ENCODE results near the gene CES5A.

CES5A gene

GRCh38 chr16:55815320-55815719 lies 59.9 kb downstream of the CES5A start:
- TF ChIP-seq POLR2AphosphoS5 (IDR thresholded peaks at IDR 0.05; ENCODE audit: low read depth, low read length) (no peak), TAF1 (IDR thresholded peaks at IDR 0.05; ENCODE audit: borderline replicate concordance, insufficient read depth, low read length) (no peak), FOXP2 (optimal IDR thresholded peaks at IDR 0.05; ENCODE audit: borderline replicate concordance, extremely low read depth, extremely low read length, insufficient read depth) (no peak), SIN3A (IDR thresholded peaks at IDR 0.05; ENCODE audit: borderline replicate concordance, insufficient read depth, low read length) (no peak)
- TF ChIP-seq, protein P1, sequence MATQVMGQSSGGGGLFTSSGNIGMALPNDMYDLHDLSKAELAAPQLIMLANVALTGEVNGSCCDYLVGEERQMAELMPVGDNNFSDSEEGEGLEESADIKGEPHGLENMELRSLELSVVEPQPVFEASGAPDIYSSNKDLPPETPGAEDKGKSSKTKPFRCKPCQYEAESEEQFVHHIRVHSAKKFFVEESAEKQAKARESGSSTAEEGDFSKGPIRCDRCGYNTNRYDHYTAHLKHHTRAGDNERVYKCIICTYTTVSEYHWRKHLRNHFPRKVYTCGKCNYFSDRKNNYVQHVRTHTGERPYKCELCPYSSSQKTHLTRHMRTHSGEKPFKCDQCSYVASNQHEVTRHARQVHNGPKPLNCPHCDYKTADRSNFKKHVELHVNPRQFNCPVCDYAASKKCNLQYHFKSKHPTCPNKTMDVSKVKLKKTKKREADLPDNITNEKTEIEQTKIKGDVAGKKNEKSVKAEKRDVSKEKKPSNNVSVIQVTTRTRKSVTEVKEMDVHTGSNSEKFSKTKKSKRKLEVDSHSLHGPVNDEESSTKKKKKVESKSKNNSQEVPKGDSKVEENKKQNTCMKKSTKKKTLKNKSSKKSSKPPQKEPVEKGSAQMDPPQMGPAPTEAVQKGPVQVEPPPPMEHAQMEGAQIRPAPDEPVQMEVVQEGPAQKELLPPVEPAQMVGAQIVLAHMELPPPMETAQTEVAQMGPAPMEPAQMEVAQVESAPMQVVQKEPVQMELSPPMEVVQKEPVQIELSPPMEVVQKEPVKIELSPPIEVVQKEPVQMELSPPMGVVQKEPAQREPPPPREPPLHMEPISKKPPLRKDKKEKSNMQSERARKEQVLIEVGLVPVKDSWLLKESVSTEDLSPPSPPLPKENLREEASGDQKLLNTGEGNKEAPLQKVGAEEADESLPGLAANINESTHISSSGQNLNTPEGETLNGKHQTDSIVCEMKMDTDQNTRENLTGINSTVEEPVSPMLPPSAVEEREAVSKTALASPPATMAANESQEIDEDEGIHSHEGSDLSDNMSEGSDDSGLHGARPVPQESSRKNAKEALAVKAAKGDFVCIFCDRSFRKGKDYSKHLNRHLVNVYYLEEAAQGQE (IDR thresholded peaks at IDR 0.05; ENCODE audit: insufficient read depth in 1 of 2, low read depth in 2 of 2, low read length in 2 of 2), result no peak

DNA sequence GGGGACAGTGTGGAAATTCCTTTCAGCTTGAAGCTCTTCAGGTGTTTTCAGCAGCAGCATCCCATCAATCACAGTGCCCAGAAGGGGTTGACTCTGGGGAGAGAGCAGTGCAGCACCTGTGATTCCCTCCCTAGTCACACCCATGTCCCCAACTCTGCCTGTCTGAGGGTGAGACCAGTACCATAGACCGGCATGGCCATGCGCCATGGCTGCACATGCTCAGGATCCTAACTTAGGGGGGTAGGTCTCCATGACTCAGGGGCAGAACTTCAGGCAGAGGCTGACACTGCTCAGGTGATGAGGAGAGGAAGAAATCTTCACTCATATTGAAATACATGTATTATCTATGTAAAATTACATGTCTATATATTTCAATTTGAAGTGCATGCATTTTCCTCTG lies 62.2 kb downstream of the CES5A start:
- no peak for TF ChIP-seq TAF1 (IDR thresholded peaks at IDR 0.05; ENCODE audit: borderline replicate concordance, insufficient read depth, low read length)
- no peak for TF ChIP-seq POLR2AphosphoS5 (IDR thresholded peaks at IDR 0.05; ENCODE audit: low read depth, low read length)

DNA sequence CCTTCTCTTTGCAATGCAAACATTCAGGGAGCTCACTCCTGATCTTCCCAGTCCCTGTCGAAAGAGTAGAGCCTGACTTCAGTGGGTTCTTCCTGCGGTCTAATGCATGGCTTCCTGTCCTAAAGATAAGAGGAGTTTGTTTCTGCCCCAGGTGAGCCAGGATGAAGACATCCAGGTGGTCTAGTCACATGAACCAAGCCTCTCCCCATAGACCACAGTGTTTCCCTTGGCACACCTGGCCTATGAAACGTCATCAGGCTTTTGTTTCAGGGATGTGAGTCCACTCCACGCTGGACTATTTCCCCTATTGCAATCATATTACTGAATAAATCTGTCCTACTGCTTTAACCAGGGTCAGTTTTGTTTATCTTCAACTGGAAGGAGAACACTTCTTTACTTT lies 63.4 kb downstream of the CES5A start:
- TF ChIP-seq POLR2AphosphoS5 (IDR thresholded peaks at IDR 0.05; ENCODE audit: low read depth, low read length) (no peak), FOXP2 (optimal IDR thresholded peaks at IDR 0.05; ENCODE audit: borderline replicate concordance, extremely low read depth, extremely low read length, insufficient read depth) (no peak), TAF1 (IDR thresholded peaks at IDR 0.05; ENCODE audit: borderline replicate concordance, insufficient read depth, low read length) (no peak), SIN3A (IDR thresholded peaks at IDR 0.05; ENCODE audit: borderline replicate concordance, insufficient read depth, low read length) (no peak)
- TF ChIP-seq, protein P1 (IDR thresholded peaks at IDR 0.05; ENCODE audit: insufficient read depth in 1 of 2, low read depth in 2 of 2, low read length in 2 of 2), result no peak

GRCh38 chr16:55810451-55810961 lies 64.7 kb downstream of the CES5A start:
- no peak for TF ChIP-seq TAF1 (IDR thresholded peaks at IDR 0.05; ENCODE audit: borderline replicate concordance, insufficient read depth, low read length)
- TF ChIP-seq POLR2AphosphoS5 (IDR thresholded peaks at IDR 0.05; ENCODE audit: low read depth, low read length), result no peak
- TF ChIP-seq FOXP2 (optimal IDR thresholded peaks at IDR 0.05; ENCODE audit: borderline replicate concordance, extremely low read depth, extremely low read length, insufficient read depth), result no peak
- no peak for TF ChIP-seq SIN3A (IDR thresholded peaks at IDR 0.05; ENCODE audit: borderline replicate concordance, insufficient read depth, low read length)
- TF ChIP-seq, protein P1 (IDR thresholded peaks at IDR 0.05; ENCODE audit: insufficient read depth in 1 of 2, low read depth in 2 of 2, low read length in 2 of 2), result no peak

GRCh38 chr16:55809851-55810250 lies 65.3 kb downstream of the CES5A start:
- TF ChIP-seq TAF1 (IDR thresholded peaks at IDR 0.05; ENCODE audit: borderline replicate concordance, insufficient read depth, low read length) (no peak), FOXP2 (optimal IDR thresholded peaks at IDR 0.05; ENCODE audit: borderline replicate concordance, extremely low read depth, extremely low read length, insufficient read depth) (no peak), POLR2AphosphoS5 (IDR thresholded peaks at IDR 0.05; ENCODE audit: low read depth, low read length) (no peak), SIN3A (IDR thresholded peaks at IDR 0.05; ENCODE audit: borderline replicate concordance, insufficient read depth, low read length) (no peak)
- TF ChIP-seq, protein P1 (IDR thresholded peaks at IDR 0.05; ENCODE audit: insufficient read depth in 1 of 2, low read depth in 2 of 2, low read length in 2 of 2), result no peak
